ENCODE results near the gene LRRC4B. TPM values are rescaled to one million over a fixed set of nuclear protein-coding genes. Genes with fewer than 3 reads are reported as not detected.
A peak's percentile ranks its signal among the peaks of the same experiment; 100 is the strongest.

The LRRC4B gene
- total RNA-seq, 1 experiment from 2014 or later = 3.5 TPM

GRCh38 chr19:50501186-50501567, 67.1 kb downstream of the LRRC4B start:
- Histone ChIP-seq H3K4me3 (ENCODE audit: insufficient read depth, low read depth, low read length) (no peak overlapping the region), H3K27me3 (ENCODE audit: control insufficient read depth, insufficient read depth, low read length) (peaks cover 35% of the 10 kb centered on the region), H3K36me3 (replicated peaks; ENCODE audit: control insufficient read depth, insufficient read depth, low read length) (no peaks in the 10 kb centered on the region)
- no peak for DNase-seq

- H3K27me3 ChIP-seq (ENCODE audit: control insufficient read depth, insufficient read depth, low read length) = peaks cover 35% of the 10 kb centered on the region
- DNase-seq = no peak
- H3K36me3 ChIP-seq (replicated peaks; ENCODE audit: control insufficient read depth, insufficient read depth, low read length) = no peaks in the 10 kb centered on the region
- no peak overlapping the region for H3K4me3 ChIP-seq (ENCODE audit: insufficient read depth, low read depth, low read length)
These were observed 67.5 kb downstream of the LRRC4B start for GRCh38 chr19:50500753-50501151.

- Histone ChIP-seq H3K36me3 (replicated peaks; ENCODE audit: control insufficient read depth, insufficient read depth, low read length) (no peaks in the 10 kb centered on the region), H3K27me3 (ENCODE audit: control insufficient read depth, insufficient read depth, low read length) (peaks cover 35% of the 10 kb centered on the region), H3K4me3 (ENCODE audit: insufficient read depth, low read depth, low read length) (peak overlapping the region; percentile 18; the same call in 1 of the 2 replicates)
- peak; percentile 88 for DNase-seq
These were observed 68.0 kb downstream of the LRRC4B start for GRCh38 chr19:50500060-50500752.

- peaks cover 45% of the 10 kb centered on the region for H3K27me3 ChIP-seq (ENCODE audit: control insufficient read depth, insufficient read depth, low read length)
- H3K36me3 ChIP-seq (replicated peaks; ENCODE audit: control insufficient read depth, insufficient read depth, low read length) = no peaks in the 10 kb centered on the region
- H3K4me3 ChIP-seq (ENCODE audit: insufficient read depth, low read depth, low read length) = no peak overlapping the region
- no peak for DNase-seq
These were observed 69.8 kb downstream of the LRRC4B start for GRCh38 chr19:50498219-50499056.

- H3K27me3 ChIP-seq (ENCODE audit: control insufficient read depth, insufficient read depth, low read length) = peaks cover 53% of the 10 kb centered on the region
- no peak for DNase-seq
- no peaks in the 10 kb centered on the region for H3K36me3 ChIP-seq (replicated peaks; ENCODE audit: control insufficient read depth, insufficient read depth, low read length)
- H3K4me3 ChIP-seq (ENCODE audit: insufficient read depth, low read depth, low read length) = no peak overlapping the region
These were observed 71.2 kb downstream of the LRRC4B start for GRCh38 chr19:50497022-50497405.

- peak; percentile 78 for DNase-seq
- Histone ChIP-seq H3K27me3 (ENCODE audit: control insufficient read depth, insufficient read depth, low read length) (peaks cover 59% of the 10 kb centered on the region), H3K4me3 (ENCODE audit: insufficient read depth, low read depth, low read length) (no peak overlapping the region), H3K36me3 (replicated peaks; ENCODE audit: control insufficient read depth, insufficient read depth, low read length) (no peaks in the 10 kb centered on the region)
These were observed 71.8 kb downstream of the LRRC4B start for GRCh38 chr19:50496189-50497021.

- H3K4me3 ChIP-seq (ENCODE audit: insufficient read depth, low read depth, low read length) = no peak overlapping the region
- DNase-seq = no peak
- H3K27me3 ChIP-seq (ENCODE audit: control insufficient read depth, insufficient read depth, low read length) = peaks cover 63% of the 10 kb centered on the region
- no peaks in the 10 kb centered on the region for H3K36me3 ChIP-seq (replicated peaks; ENCODE audit: control insufficient read depth, insufficient read depth, low read length)
These were observed 73.2 kb downstream of the LRRC4B start for GRCh38 chr19:50495020-50495531.

GRCh38 chr19:50494186-50495019, 73.8 kb downstream of the LRRC4B start:
- Histone ChIP-seq H3K36me3 (replicated peaks; ENCODE audit: control insufficient read depth, insufficient read depth, low read length) (no peaks in the 10 kb centered on the region), H3K4me3 (ENCODE audit: insufficient read depth, low read depth, low read length) (no peak overlapping the region), H3K27me3 (ENCODE audit: control insufficient read depth, insufficient read depth, low read length) (peaks cover 63% of the 10 kb centered on the region)
- no peak for DNase-seq

GRCh38 chr19:50493171-50493570, 75.1 kb downstream of the LRRC4B start:
- H3K36me3 ChIP-seq (replicated peaks; ENCODE audit: control insufficient read depth, insufficient read depth, low read length) = no peaks in the 10 kb centered on the region
- H3K27me3 ChIP-seq (ENCODE audit: control insufficient read depth, insufficient read depth, low read length) = peaks cover 62% of the 10 kb centered on the region
- no peak overlapping the region for H3K4me3 ChIP-seq (ENCODE audit: insufficient read depth, low read depth, low read length)
- DNase-seq = no peak

GRCh38 chr19:50492303-50493052, 75.8 kb downstream of the LRRC4B start:
- DNase-seq = peak; percentile 81
- H3K36me3 ChIP-seq (replicated peaks; ENCODE audit: control insufficient read depth, insufficient read depth, low read length) = no peaks in the 10 kb centered on the region
- peaks cover 60% of the 10 kb centered on the region for H3K27me3 ChIP-seq (ENCODE audit: control insufficient read depth, insufficient read depth, low read length)
- H3K4me3 ChIP-seq (ENCODE audit: insufficient read depth, low read depth, low read length) = no peak overlapping the region

GRCh38 chr19:50490991-50491472, 77.2 kb downstream of the LRRC4B start:
- H3K36me3 ChIP-seq (replicated peaks; ENCODE audit: control insufficient read depth, insufficient read depth, low read length) = no peaks in the 10 kb centered on the region
- H3K27me3 ChIP-seq (ENCODE audit: control insufficient read depth, insufficient read depth, low read length) = peaks cover 59% of the 10 kb centered on the region
- DNase-seq = peak; percentile 58
- H3K4me3 ChIP-seq (ENCODE audit: insufficient read depth, low read depth, low read length) = no peak overlapping the region

GRCh38 chr19:50490411-50490811, 77.8 kb downstream of the LRRC4B start:
- H3K36me3 ChIP-seq (replicated peaks; ENCODE audit: control insufficient read depth, insufficient read depth, low read length) = no peaks in the 10 kb centered on the region
- peak; percentile 62 for DNase-seq
- no peak overlapping the region for H3K4me3 ChIP-seq (ENCODE audit: insufficient read depth, low read depth, low read length)
- peaks cover 59% of the 10 kb centered on the region for H3K27me3 ChIP-seq (ENCODE audit: control insufficient read depth, insufficient read depth, low read length)

- H3K4me3 ChIP-seq (ENCODE audit: insufficient read depth, low read depth, low read length) = no peak overlapping the region
- DNase-seq = peak; percentile 75
These were observed 78.7 kb downstream of the LRRC4B start for GRCh38 chr19:50489461-50490011.

More at GRCh38 chr19:50489461-50490011, 78.7 kb downstream of the LRRC4B start:
- Histone ChIP-seq H3K36me3 (replicated peaks; ENCODE audit: control insufficient read depth, insufficient read depth, low read length) (no peaks in the 10 kb centered on the region), H3K27me3 (ENCODE audit: control insufficient read depth, insufficient read depth, low read length) (peaks cover 55% of the 10 kb centered on the region)

Measured in H7 (cell line).